Prostate gland (tissue), 2 donors: ENCODE data around the gene MAP4K3.
A peak's percentile ranks its signal among the peaks of the same experiment; 100 is the strongest.

ENCODE experiments used
- CTCF ChIP-seq, 4 experiments: fragments of 200-600 bp in 2 of 4; fragments of 450-650 bp in 2 of 4; sonication (generic) in 2 of 4; IDR thresholded peaks; 1 replicate in 3 of 4; 2 replicates in 1 of 4; pipeline ENCODE4 v1.5.1; 2016 to 2019; ENCODE audit warnings: antibody characterized with exemption in 4 of 4, mild to moderate bottlenecking in 2 of 4, moderate library complexity in 2 of 4
- POLR2A ChIP-seq: fragments of 450-650 bp; IDR thresholded peaks from one replicate; pipeline ENCODE4 v1.6.1; 2016; ENCODE audit warnings: antibody characterized with exemption, mild to moderate bottlenecking
- POLR2AphosphoS5 ChIP-seq: sonication (generic); formaldehyde crosslinking; IDR thresholded peaks from one replicate; pipeline ENCODE4 v1.6.1; 2017; ENCODE audit warnings: antibody characterized with exemption

GRCh38 chr2:39436592-39437521 lies at the start of gene MAP4K3:
- TF ChIP-seq CTCF (IDR thresholded peaks at IDR 0.05) (no peak), POLR2A (peak; percentile 89), POLR2AphosphoS5 (peak; percentile 70)
